Medulla oblongata (tissue), 1 donor: ENCODE measurements around the gene OR2H2.

Source experiments
- DNase-seq: peaks from one replicate; pipeline ENCODE4 v3.0.0-alpha.2; 2015; ENCODE audit errors: extremely low spot score

Gene OR2H2

GRCh38 chr6:29584821-29585220 lies at the start of gene OR2H2:
OR2H2 (plus strand) TSS chr6:29585121; CDS start chr6:29587945, 2,824 bp downstream.
- no peak for DNase-seq

- no peak for DNase-seq
Observed at GRCh38 chr6:29537714-29538403, 47.1 kb upstream of the OR2H2 start.

DNA sequence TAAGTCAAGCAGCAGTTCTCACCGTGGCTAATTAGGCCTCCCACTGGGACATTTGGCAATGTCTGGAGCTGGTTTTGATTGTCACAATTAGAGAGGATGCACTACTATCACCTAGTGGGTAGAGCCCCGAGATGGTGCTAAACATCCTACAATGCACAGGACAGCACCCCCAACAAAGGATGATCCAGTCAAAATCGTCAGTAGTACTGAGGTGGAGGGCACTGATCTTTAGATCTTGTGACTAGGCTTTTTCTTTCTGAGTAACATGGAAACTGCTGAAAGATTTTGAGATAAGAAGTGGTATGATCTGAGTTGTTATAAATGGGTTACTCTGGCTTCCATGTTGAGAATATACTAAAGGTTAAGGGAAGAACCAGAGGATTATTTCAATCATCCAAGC lies 37.3 kb upstream of the OR2H2 start:
- no peak for DNase-seq

GRCh38 chr6:29552512-29553051 lies 32.3 kb upstream of the OR2H2 start:
- peak; percentile 60 for DNase-seq

GRCh38 chr6:29553268-29554057 lies 31.5 kb upstream of the OR2H2 start:
- no peak for DNase-seq

DNA sequence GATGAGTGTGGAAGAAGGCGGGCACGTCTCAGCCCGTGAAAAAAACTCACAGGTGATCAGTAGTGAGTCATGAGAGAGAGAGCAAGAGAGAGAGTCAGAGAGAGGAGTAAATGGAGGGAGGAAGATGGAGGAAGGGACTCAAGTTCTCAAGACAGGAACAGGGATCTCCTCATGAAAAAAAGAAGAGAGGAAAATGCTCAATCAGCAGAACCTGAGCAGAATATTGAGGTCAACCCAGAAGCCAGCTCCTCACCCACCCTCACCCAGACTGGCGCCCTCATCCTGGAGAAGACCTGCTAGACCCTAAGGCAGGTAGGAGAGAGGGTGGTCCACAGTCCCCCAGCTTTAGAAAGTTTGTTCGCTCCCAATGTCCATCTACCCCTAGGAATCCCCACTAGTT lies 30.2 kb upstream of the OR2H2 start:
- DNase-seq: no peak

- no peak for DNase-seq
Observed at GRCh38 chr6:29557320-29557719, 27.6 kb upstream of the OR2H2 start.

GRCh38 chr6:29558439-29559079 lies 26.4 kb upstream of the OR2H2 start:
- no peak for DNase-seq

DNA sequence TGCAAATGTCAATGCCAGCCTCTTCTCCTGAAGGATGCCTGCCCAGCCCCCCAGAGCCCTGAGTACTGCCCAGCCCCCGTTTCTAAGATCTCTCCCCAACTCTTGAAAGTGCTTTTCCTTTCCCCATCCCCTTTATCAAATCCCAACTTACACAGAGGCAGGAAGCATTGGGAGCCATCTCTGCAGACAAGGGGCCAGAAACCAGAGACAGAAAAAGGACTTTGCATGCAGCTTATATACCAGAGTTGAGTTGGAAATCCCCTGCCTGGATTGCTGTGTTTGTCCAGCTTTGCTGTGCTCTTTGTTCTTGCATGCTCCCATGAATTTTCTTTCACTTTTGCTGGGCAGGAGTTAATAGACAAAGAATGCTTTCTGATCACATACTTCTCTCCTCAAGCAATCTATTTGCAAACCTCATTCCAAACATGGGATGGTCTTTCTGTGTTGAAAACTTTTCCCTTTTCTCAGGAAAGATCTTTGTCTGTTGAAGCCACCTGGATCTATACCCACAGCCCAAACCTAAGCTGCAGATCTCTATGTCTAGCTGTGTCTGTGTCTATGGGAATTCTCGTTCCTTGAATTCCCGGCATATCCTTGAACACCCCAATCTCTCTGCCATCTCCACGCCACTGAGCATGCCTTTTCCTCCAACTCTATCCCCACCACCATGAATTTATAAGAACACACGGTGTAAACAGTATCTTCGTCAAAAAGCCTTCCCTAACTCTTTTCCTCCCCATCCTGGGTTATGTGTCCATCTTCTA lies 25.2 kb upstream of the OR2H2 start, which contains the start of gene UBD:
Gene UBD, minus strand, starts transcription at position 209 of the 764 bp plus-strand sequence. Its CDS starts 31 bp downstream, at position 178.
- DNase-seq: no peak

DNA sequence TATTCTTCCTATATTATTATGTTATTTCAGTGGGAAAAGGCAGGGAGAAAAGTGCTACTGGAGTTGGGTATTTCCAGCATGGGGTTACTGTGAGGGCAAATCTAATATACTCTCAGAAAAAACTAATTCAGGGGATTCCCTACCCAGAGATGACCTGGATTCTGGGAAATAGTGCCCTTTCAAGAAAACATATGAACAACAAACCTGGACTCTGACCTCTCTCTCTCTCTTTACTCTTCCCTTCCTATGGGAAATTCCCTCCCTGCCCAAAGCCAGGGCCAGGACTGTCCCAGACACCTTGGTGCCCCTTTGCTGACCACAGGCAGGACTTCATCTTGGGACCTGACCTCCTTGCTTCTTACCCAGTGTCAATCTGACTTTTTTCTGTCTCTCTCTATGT lies 23.8 kb upstream of the OR2H2 start:
- no peak for DNase-seq

DNA sequence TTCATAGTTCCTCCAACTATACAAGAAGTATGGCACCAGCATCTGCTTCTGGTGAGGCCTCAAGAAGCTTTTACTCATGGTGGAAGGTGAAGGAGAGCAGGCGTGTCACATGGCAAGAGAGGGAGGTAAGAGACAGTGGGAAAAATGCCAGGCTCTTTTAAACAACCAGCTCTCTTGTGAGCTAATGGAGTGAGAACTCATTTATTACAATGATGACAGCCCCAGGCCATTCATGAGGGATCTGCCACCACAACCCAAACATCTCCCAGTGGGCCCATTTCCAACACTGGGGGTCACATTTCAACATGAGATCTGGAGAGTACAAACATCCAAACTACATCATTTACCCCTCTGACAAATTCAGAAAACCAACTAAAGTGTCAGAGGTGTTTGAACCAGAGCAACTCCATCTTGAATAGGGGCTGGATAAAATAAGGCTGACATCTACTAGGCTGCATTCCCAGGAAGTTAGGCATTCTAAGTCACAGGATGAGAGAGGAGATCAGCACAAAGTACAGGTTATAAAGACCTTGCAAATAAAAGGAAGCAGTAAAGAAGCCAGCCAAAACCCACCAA lies 23.2 kb upstream of the OR2H2 start:
- DNase-seq: no peak

- DNase-seq: no peak
Observed at GRCh38 chr6:29563435-29563965, 21.4 kb upstream of the OR2H2 start.

GRCh38 chr6:29564875-29565274 lies 20.0 kb upstream of the OR2H2 start:
- no peak for DNase-seq

GRCh38 chr6:29566856-29567255 lies 18.1 kb upstream of the OR2H2 start:
- DNase-seq: no peak

DNA sequence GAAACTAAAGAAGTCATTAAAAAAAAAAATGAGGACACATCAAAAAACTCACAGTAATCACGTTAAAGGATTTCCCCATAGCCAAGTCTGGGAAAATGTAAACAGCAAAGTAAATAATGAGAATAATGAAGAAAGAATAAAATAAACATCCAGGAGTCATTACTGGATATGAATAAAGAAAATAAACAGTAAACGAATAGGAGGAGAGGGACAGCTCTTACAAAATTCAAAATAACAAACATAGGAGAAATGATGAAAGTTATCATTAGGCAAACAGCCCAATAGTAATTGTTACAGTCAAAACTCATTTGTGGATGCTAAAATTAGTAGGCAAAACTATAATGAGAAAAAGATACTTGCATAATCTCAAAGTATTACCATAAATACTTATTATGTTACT lies 17.4 kb upstream of the OR2H2 start:
- DNase-seq: no peak

- DNase-seq: no peak
Observed at GRCh38 chr6:29567991-29568390, 16.9 kb upstream of the OR2H2 start.

DNA sequence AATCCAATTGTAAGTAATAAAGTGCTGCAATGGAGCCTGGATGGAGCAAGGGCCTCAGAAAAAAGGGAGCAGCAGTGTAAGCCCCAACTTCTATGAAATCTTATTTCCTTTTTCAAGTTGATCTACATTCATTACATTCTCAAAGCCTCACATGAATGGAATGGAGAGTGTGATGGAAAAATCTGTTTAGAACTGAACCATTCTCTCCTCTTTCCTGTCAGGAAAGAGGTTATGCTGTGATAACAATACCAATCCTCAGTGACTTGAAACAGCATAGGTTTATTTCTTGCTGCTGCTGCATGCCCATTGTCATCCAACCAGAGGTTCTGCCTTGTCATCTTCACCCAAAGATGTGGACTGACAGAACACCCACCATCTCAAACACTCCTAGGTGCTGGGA lies 8.9 kb upstream of the OR2H2 start:
- DNase-seq: no peak

- DNase-seq: no peak
Observed at GRCh38 chr6:29577544-29577943, 7.4 kb upstream of the OR2H2 start.

- DNase-seq: peak; percentile 73
Observed at GRCh38 chr6:29589423-29590048, 4.6 kb downstream of the OR2H2 start.

DNA sequence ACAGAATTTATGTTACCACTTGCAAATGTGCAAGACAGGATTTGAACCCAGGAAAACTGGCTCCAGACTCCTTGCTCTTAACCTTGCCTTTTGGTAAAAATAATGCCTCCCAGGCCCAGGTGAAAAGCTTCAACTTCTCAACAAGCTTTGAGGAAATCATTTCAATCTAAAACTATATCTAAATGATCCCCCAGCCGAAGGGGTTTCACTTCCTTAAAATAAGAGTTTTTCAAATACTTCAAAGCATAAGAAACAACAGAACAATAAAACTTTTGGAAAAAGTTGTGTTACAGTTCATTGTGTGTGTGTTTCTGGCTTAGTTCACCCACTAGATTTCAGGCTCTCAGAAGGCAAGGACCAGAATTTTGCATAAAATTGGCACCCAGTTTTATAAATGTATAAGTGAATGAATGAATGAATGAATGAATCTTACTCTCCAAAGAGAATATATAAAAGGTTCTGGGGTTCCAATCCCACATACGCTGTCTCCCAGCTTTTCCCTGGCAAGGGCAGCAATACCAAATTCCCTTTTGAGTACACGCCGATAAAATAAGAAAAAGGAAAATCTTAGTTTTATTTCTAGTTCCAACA lies 5.4 kb downstream of the OR2H2 start:
- DNase-seq: no peak
